CD4-positive, alpha-beta T cell treated with Interferon alpha-2 for 1 hour (primary cell): ENCODE measurements around the gene PEMT.
A peak's percentile ranks its signal among the peaks of the same experiment; 100 is the strongest.
"Not testable (repeated sequence)": the region's sequence is repeated elsewhere in the genome, so short reads cannot be mapped to it uniquely, and the experiment has no call there.

Experiments
- DNase-seq, 2 donors: peaks; one replicate each; pipeline ENCODE4 v3.0.0-alpha.2; 2020 to 2022

Gene PEMT

GRCh38 chr17:17498606-17499301 is 92.8 kb downstream of the PEMT start:
- no peak for DNase-seq

GRCh38 chr17:17497845-17498520 is 93.5 kb downstream of the PEMT start:
- no peak for DNase-seq

GRCh38 chr17:17497065-17497844 is 94.3 kb downstream of the PEMT start:
- DNase-seq, result no peak

- DNase-seq, result peak; percentile 73 to 85
Measured at GRCh38 chr17:17496189-17497064, 95.1 kb downstream of the PEMT start, which contains the start of gene RASD1. Gene RASD1 (minus strand): TSS chr17:17496395. CDS start chr17:17496181, 214 bp downstream.

- DNase-seq, result peak in 1 of 2 donors; percentile 18
Measured at GRCh38 chr17:17495536-17496188, 95.8 kb downstream of the PEMT start.

- no peak for DNase-seq
Measured at GRCh38 chr17:17494870-17495535, 96.5 kb downstream of the PEMT start.

GRCh38 chr17:17494499-17494869 is 97.0 kb downstream of the PEMT start:
- DNase-seq, result no peak

- no peak for DNase-seq
Measured at GRCh38 chr17:17493986-17494466, 97.5 kb downstream of the PEMT start.

GRCh38 chr17:17493249-17493985 is 98.1 kb downstream of the PEMT start:
- DNase-seq, result no peak

- no peak for DNase-seq
Measured at GRCh38 chr17:17492571-17492970, 98.9 kb downstream of the PEMT start.

GRCh38 chr17:17492085-17492484 is 99.4 kb downstream of the PEMT start:
- DNase-seq, result no peak

GRCh38 chr17:17491546-17491988 is 99.9 kb downstream of the PEMT start:
- DNase-seq, result no peak

GRCh38 chr17:17491031-17491471 is 100.5 kb downstream of the PEMT start:
- DNase-seq, result no peak

- DNase-seq, result no peak
Measured at GRCh38 chr17:17487998-17488397, 103.5 kb downstream of the PEMT start.

GRCh38 chr17:17486416-17486815 is 105.1 kb downstream of the PEMT start:
- DNase-seq, result not testable (repeated sequence)

GRCh38 chr17:17485420-17485819 is 106.1 kb downstream of the PEMT start:
- DNase-seq, result no peak

- no peak for DNase-seq
Measured at GRCh38 chr17:17484451-17484899, 107.0 kb downstream of the PEMT start.

GRCh38 chr17:17481860-17482259 is 109.6 kb downstream of the PEMT start:
- DNase-seq, result no peak

GRCh38 chr17:17480593-17481148 is 110.8 kb downstream of the PEMT start:
- DNase-seq, result no peak

- no peak for DNase-seq
Measured at GRCh38 chr17:17479209-17479608, 112.3 kb downstream of the PEMT start.
